Stimulated activated naive B cell treated with anti-CD40 and anti-IgM and Interleukin-4, amounts not matched to agents 10 μg/mL and 1 μg/mL and 100 μg/mL, for 72 hours (primary cell): ENCODE measurements around the gene TMEM141.
A peak's percentile ranks its signal among the peaks of the same experiment; 100 is the strongest.
"Not testable (repeated sequence)": the region's sequence is repeated elsewhere in the genome, so short reads cannot be mapped to it uniquely, and the experiment has no call there.

Experiments
- ATAC-seq, 2 donors: fragments of 150-1000 bp; cut with Tn5 transposase; replicated peaks; 2 replicates each; pipeline ENCODE4 v1.10.0; 2021; ENCODE audit warnings: moderate library complexity in 1 of 2
- DNase-seq: peaks from one replicate; pipeline ENCODE4 v3.0.0; 2021
- H3K27ac Mint-ChIP-seq: one replicate; pipeline ENCODE4 v1.8.0; 2022; ENCODE audit warnings: mild to moderate bottlenecking, mixed read lengths
- H3K27me3 Mint-ChIP-seq, 2 donors: one replicate each; pipeline ENCODE4 v1.8.0; 2022; ENCODE audit warnings: mixed read lengths in 2 of 2
- H3K36me3 Mint-ChIP-seq, 2 donors: one replicate each; pipeline ENCODE4 v1.8.0; 2022; ENCODE audit warnings: mixed read lengths in 2 of 2, mild to moderate bottlenecking in 1 of 2
- H3K4me1 Mint-ChIP-seq, 2 donors: one replicate each; pipeline ENCODE4 v1.8.0; 2022; ENCODE audit warnings: mixed read lengths in 2 of 2, mild to moderate bottlenecking in 1 of 2
- H3K4me3 Mint-ChIP-seq, 2 donors: one replicate each; pipeline ENCODE4 v1.8.0; 2022; ENCODE audit warnings: mild to moderate bottlenecking in 2 of 2, mixed read lengths in 2 of 2, moderate library complexity in 1 of 2
- H3K9me3 Mint-ChIP-seq, 2 donors: one replicate each; pipeline ENCODE4 v1.8.0; 2022; ENCODE audit warnings: mixed read lengths in 2 of 2, mild to moderate bottlenecking in 1 of 2

The TMEM141 gene

DNA sequence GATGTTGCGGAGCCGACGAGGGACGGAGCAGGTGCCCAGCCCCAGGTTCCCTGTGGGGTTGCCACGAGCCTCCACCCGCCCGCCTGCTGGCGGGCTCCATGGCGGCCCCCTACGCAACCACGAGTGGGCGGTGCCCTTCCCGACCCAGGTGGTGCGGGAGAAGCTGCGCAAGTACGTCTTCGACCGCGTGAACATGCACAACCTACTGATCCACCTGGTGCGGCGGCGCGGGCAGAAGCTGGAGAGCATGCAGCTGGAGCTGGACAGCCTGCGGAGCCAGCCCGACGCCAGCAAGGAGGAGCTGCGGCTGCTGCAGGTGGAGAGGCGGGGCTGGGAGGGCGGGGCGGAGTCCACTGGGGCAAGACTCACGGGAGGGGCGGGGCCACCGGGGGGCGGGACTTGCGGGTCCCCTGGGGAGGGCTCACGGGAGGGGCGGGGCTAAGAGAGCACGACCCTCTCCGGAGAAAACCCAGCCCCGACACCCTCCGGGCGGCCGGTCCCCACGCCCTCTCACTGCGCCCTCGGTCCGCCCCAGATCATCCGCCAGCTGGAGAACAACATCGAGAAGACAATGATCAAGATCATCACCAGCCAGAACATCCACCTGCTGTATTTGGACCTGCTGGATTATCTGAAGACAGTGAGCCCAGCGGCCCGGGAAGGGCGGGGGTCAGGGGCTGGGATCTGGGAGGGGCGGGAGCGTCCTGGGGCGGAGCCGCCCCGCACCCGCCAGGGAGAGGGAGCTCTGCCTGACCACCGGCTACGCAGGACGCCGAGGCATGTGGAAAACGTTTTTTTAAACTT lies 8.9 kb downstream of the TMEM141 start:
- H3K9me3 Mint-ChIP-seq = no peaks in the 10 kb centered on the region
- peak; percentile 44 for DNase-seq
- peaks cover 5 to 11% of the 10 kb centered on the region in 2 donors for H3K36me3 Mint-ChIP-seq
- peaks cover 0 to 11% of the 10 kb centered on the region in 2 donors for H3K27me3 Mint-ChIP-seq
- peaks cover 15 to 35% of the 10 kb centered on the region in 2 donors for H3K4me1 Mint-ChIP-seq
- peak overlapping the region; percentile 79 to 84 for H3K4me3 Mint-ChIP-seq
- H3K27ac Mint-ChIP-seq = peak overlapping the region; percentile 85
- ATAC-seq = peak; percentile 68 to 69

DNA sequence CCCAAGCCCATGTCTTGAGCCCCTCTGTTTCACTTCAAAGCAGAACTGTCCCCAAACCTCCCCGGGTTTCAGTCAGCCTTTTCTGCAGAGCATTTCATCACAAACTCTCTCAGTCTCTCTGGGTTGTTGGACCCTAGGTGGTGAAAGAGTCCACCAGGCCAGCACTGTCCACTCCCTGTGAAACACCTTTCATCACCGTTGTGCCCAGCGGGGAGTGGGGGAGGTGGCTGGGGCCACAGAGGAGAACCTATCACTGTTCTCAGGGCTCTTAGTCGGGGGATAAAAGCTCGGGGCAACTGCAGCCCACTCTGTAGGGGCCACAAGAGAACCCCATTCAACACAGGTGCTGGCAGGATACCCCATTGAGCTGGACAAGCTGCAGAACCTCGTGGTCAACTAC lies 11.2 kb downstream of the TMEM141 start:
- peaks cover 5 to 14% of the 10 kb centered on the region in 2 donors for H3K36me3 Mint-ChIP-seq
- H3K4me3 Mint-ChIP-seq = no peak overlapping the region
- H3K4me1 Mint-ChIP-seq = peaks cover 22 to 55% of the 10 kb centered on the region in 2 donors
- DNase-seq (no peak), ATAC-seq (no peak)
- no peaks in the 10 kb centered on the region for H3K9me3 Mint-ChIP-seq
- H3K27ac Mint-ChIP-seq = peak overlapping the region; percentile 9
- peaks cover 0 to 11% of the 10 kb centered on the region in 2 donors for H3K27me3 Mint-ChIP-seq

DNA sequence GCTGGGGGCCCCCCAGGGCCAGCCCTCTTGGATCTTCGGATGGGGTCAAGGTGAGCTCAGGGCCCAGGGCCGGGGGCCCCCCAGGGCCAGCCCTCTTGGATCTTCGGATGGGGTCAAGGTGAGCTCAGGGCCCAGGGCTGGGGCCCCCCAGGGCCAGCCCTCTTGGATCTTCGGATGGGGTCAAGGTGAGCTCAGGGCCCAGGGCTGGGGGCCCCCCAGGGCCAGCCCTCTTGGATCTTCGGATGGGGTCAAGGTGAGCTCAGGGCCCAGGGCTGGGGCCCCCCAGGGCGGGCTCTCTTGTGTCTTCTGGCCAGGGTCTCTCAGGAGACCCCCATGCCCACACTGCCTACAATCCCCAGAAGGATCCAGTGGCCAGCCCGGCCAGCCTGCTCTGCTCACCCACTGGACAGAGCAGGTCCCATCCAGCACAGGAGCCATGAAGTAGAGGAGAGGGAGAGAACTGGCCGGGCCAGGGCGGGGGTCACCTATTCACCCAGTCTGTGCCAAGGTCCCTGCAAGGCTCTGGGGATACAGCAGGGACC lies 11.9 kb downstream of the TMEM141 start:
- not testable (repeated sequence) for H3K9me3 Mint-ChIP-seq, H3K27ac Mint-ChIP-seq, H3K4me3 Mint-ChIP-seq, DNase-seq, ATAC-seq
- Mint-ChIP-seq H3K27me3 (peaks cover 0 to 11% of the 10 kb centered on the region in 2 donors), H3K4me1 (peaks cover 22 to 58% of the 10 kb centered on the region in 2 donors), H3K36me3 (peaks cover 5 to 14% of the 10 kb centered on the region in 2 donors)

DNA sequence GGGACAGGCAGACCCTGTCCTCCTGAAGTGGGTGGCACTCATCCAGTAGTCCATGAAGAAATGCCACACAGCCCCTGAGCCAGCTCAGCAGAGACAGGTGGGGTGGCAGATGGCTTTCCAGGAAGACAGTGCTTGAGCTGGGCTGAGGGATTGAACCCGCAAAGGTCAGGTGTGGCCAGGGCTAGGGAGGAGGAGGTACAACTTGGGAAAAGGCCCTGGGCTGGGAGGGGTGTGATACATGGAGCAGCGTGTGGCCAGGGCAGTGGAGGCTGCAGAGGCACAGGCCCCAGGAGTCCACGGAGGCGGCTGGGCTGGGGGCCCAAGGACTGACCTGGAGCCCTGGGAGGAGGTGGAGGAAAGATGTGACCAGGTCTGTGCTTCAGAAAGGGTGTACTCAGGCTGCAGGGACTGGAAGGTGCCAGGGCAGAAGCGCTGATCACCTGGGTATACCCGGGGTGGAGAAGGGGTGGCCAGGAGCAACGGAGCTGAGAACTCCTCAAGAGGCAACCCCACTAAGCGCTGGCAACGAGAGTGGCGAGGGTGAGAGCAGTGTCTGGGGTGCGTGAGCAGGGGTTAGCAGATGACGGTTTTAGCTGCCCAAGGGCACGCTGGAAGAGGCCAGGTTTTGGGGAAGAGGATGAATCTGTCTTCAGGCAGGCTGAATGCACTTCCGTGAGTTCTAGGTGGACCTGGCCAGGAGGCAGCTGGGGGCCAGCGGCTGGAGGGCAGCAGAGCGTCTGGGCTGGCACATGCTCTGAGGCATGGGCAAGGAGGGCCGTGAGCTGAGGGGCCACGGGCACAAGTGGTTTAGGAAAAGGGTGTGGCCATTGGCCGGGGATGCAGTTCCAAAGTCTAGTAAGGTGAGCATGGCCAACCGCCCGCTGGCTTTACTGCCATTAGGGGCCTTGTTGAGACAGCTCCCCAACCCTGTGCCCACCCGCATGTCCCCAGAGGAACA lies 12.7 kb downstream of the TMEM141 start:
- H3K36me3 Mint-ChIP-seq = peaks cover 5 to 14% of the 10 kb centered on the region in 2 donors
- no peak overlapping the region for H3K27ac Mint-ChIP-seq
- no peaks in the 10 kb centered on the region for H3K9me3 Mint-ChIP-seq
- H3K4me1 Mint-ChIP-seq = peaks cover 23 to 60% of the 10 kb centered on the region in 2 donors
- peaks cover 0 to 11% of the 10 kb centered on the region in 2 donors for H3K27me3 Mint-ChIP-seq
- DNase-seq (no peak), ATAC-seq (no peak)
- H3K4me3 Mint-ChIP-seq = no peak overlapping the region

DNA sequence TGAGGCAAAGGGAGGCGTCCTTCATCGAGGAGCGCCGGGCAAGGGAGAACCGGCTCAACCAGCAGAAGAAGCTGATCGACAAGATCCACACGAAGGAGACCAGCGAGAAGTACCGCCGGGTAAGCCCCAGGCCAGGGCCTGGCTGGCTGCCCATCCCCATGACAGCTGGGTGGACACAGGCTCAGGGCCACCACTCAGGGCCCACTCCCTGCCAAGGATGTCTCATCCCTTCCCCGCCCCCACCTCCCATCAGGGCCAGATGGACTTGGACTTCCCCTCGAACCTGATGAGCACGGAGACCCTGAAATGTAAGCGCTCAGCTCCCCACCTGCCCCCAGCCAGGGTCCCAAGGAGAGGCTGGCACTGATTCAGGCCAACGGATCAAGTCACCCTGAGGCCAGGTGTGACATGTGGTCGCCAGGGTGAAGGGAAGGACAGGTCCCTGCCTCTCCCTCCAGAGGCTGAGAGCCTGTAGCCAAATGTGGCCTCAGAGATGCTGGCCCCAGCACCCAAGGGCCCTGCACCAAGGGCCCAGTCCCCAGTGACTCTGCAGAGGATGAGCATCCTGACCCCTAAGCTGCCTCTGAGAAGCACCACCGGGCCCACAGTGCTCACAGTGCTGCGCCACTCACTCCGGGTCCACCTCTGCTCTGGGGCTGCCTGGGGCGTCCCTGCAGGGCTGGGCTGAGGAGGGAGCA lies 13.5 kb downstream of the TMEM141 start:
- ATAC-seq (no peak), DNase-seq (no peak)
- no peak overlapping the region for H3K27ac Mint-ChIP-seq
- H3K4me3 Mint-ChIP-seq = no peak overlapping the region
- peaks cover 0 to 10% of the 10 kb centered on the region in 2 donors for H3K27me3 Mint-ChIP-seq
- H3K9me3 Mint-ChIP-seq = no peaks in the 10 kb centered on the region
- peaks cover 27 to 61% of the 10 kb centered on the region in 2 donors for H3K4me1 Mint-ChIP-seq
- H3K36me3 Mint-ChIP-seq = peaks cover 10 to 19% of the 10 kb centered on the region in 2 donors

DNA sequence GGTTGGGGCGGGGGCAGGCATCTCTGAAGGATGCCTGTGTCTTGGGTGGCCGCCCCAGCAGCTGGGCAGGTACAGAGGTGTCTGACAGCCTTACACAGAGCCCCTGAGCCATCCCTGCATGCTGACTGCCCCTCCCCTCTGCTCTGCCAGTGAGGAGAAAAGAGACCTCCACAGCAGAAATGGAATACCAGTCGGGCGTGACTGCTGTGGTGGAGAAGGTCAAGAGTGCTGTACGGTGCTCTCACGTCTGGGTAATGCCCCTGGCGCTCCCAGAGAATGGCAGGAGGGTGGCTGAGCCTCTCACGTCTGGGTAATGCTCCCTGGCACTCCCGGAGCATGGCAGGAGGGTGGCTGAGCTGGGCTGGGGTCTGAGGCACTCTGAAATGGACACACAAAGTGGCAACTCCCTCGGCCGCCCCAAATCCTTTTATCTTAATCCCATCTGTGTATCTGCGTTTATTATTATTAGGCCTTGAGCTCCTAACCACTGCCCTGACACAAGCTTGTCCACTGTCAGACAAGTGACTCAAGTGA lies 14.1 kb downstream of the TMEM141 start:
- H3K4me3 Mint-ChIP-seq = no peak overlapping the region
- H3K27me3 Mint-ChIP-seq = peaks cover 0 to 6% of the 10 kb centered on the region in 2 donors
- no peak for ATAC-seq
- DNase-seq = no peak
- peaks cover 11 to 21% of the 10 kb centered on the region in 2 donors for H3K36me3 Mint-ChIP-seq
- H3K4me1 Mint-ChIP-seq = peaks cover 27 to 60% of the 10 kb centered on the region in 2 donors
- no peak overlapping the region for H3K27ac Mint-ChIP-seq
- H3K9me3 Mint-ChIP-seq = no peaks in the 10 kb centered on the region

DNA sequence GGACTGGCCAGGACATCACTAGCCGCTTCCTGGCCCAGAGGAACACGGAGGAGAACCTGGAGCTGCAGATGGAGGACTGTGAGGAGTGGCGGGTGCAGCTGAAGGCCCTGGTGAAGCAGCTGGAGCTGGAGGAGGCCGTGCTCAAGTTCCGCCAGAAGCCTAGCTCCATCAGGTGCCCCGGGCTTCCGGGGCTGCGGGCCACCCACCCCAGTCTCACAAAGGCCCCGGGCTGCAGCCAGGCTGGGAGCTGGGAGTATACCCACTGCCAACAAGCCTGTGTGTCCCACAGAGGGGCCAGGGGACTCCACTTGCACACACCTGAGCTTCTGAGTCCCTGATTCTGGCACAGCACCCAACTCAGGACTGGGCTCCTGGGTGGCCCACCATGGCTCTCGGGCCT lies 14.9 kb downstream of the TMEM141 start:
- Mint-ChIP-seq H3K27me3 (peaks cover 0 to 6% of the 10 kb centered on the region in 2 donors), H3K36me3 (peaks cover 14 to 24% of the 10 kb centered on the region in 2 donors), H3K9me3 (no peaks in the 10 kb centered on the region), H3K27ac (no peak overlapping the region), H3K4me3 (peak overlapping the region; percentile 92 to 96), H3K4me1 (peaks cover 22 to 53% of the 10 kb centered on the region in 2 donors)
- ATAC-seq = no peak
- DNase-seq = no peak

DNA sequence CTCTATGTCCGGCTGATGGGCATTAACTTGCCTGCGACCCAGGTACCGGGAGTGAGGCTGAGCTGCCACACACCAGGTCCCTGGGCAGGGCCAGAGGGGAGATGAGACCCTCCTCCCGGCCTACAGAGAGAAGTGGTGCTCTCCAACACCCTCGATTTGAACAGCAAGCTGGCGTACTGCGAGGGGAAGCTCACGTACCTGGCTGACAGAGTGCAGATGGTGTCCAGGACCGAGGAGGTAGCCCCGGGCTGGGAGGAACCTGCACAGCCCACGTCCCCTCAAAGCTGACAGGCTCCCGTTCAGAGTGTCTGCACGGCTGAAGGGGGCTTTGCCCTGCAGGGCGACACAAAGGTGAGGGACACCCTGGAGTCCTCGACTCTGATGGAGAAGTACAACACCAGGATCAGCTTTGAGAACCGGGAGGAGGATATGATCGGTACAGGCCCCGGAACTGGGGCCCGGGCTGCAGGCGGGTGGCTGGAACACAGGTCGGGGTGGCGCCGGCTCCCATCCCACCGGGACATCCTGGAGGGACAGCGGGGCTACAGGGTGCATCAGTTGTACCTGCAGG lies 15.6 kb downstream of the TMEM141 start:
- Mint-ChIP-seq H3K27ac (peak overlapping the region; percentile 96), H3K4me3 (peak overlapping the region; percentile 92 to 96), H3K4me1 (peaks cover 19 to 46% of the 10 kb centered on the region in 2 donors), H3K27me3 (peaks cover 0 to 6% of the 10 kb centered on the region in 2 donors), H3K9me3 (no peaks in the 10 kb centered on the region), H3K36me3 (peaks cover 14 to 25% of the 10 kb centered on the region in 2 donors)
- DNase-seq (no peak), ATAC-seq (no peak)

DNA sequence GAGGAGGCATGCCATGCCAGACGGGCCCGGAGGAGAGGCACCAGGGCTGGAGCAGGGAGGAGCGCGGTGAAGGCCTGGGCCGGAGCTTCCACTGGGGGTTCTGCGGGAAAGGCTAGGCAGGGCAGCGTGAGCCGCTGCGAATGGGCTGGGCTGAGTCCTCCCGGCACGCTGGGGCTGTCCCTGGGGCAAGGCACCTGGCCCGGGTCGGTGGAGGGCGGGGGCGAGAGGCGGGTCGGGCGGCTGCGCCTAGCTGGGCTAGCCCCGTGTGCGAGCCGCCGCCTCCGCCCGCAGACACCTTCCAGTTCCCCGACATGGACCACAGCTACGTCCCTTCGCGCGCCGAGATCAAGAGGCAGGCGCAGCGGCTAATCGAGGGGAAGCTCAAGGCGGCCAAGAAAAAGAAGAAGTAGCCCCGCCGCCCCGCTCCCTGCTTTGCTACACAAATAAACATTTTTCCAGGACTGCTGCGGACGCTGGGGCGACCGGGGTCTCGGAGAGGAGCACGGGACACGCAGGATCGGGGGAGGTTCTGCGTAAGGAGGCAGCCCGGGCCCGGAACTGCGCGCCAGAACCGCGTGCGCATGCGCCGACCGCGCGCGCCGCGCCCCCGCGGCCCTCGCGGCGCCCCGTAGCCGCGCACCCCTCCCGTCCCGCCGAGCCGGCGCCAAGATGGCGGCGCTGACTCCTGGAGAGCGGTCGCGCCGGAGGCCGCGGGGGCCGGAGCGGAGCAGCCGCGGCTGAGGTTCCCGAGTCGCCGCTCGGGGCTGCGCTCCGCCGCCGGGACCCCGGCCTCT lies 16.3 kb downstream of the TMEM141 start, which contains the start of gene RABL6:
TSS of gene RABL6 (plus strand) at position 668 of the 794 bp plus-strand sequence. CDS start 249 bp downstream, outside the sequence.
- H3K4me1 Mint-ChIP-seq = peaks cover 15 to 40% of the 10 kb centered on the region in 2 donors
- peak within 1 kb of the TSS; percentile 96 for H3K27ac Mint-ChIP-seq
- H3K4me3 Mint-ChIP-seq = peak within 1 kb of the TSS; percentile 92 to 96
- peak; percentile 83 to 89 for ATAC-seq
- H3K27me3 Mint-ChIP-seq = no peaks in the 10 kb centered on the region
- peaks cover 14 to 25% of the 10 kb centered on the region in 2 donors for H3K36me3 Mint-ChIP-seq
- no peaks in the 10 kb centered on the region for H3K9me3 Mint-ChIP-seq
- peak; percentile 75 for DNase-seq

DNA sequence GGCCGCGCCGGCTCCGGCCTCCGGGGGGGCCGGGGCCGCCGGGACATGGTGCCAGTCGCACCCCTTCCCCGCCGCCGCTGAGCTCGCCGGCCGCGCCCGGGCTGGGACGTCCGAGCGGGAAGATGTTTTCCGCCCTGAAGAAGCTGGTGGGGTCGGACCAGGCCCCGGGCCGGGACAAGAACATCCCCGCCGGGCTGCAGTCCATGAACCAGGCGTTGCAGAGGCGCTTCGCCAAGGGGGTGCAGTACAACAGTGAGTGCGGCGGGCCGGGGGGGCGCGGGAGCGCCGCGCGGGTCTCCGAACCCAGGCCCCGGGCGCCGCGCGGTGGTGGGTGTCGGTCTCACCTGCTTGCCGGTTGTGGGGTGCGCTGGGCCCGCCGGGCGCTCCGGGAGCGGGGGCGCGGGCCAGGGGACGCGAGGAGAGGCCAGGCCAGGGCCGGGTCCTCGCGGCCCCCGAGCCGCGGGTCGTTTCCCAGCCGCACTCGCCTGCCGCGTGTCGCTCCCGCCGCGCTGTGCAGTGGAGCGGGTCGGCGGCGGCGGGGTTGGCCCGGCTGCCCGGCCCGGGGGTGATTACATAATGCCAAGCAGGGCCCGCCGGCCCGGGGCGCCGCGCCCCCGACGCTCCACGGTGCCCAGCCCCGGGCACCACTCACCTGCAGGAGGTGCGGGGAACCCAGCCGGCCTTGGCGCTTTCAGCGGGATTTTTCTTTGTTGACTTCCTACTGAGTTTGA lies 17.1 kb downstream of the TMEM141 start:
- ATAC-seq (peak; percentile 39 to 42), DNase-seq (no peak)
- no peaks in the 10 kb centered on the region for H3K27me3 Mint-ChIP-seq
- H3K27ac Mint-ChIP-seq = peak overlapping the region; percentile 91
- peaks cover 19 to 46% of the 10 kb centered on the region in 2 donors for H3K4me1 Mint-ChIP-seq
- peak overlapping the region; percentile 83 to 84 for H3K4me3 Mint-ChIP-seq
- no peaks in the 10 kb centered on the region for H3K9me3 Mint-ChIP-seq
- H3K36me3 Mint-ChIP-seq = peaks cover 21 to 33% of the 10 kb centered on the region in 2 donors

DNA sequence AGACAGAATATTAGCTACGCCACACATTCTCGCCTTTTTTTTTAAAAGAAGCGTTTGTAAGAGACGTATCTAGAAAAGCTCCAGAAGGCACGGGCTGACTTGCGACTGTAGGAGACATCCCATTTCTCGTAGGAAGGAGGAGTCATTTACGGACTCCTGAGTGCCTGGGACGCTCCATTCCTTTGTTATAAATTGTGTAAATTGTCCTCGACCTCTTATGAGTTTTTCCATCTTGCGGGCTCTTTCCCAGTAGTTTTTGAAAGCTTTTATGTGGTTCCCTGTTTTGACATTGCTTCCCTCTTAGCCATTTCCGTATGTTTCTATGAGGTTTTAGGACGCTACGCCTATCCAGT lies 17.6 kb downstream of the TMEM141 start:
- Mint-ChIP-seq H3K27ac (peak overlapping the region; percentile 91), H3K36me3 (peaks cover 23 to 33% of the 10 kb centered on the region in 2 donors), H3K27me3 (no peaks in the 10 kb centered on the region), H3K4me3 (peak overlapping the region; percentile 83 to 84), H3K4me1 (peaks cover 19 to 50% of the 10 kb centered on the region in 2 donors), H3K9me3 (no peaks in the 10 kb centered on the region)
- no peak for DNase-seq
- ATAC-seq = no peak
